ENCODE results near the gene NUDT9. TPM values are rescaled to one million over a fixed set of nuclear protein-coding genes. Genes with fewer than 3 reads are reported as not detected.

The NUDT9 gene
- polyA plus RNA-seq, 1 of the 3 experiments (the other 2 are of a cell fraction), result 21.8 TPM

- Histone ChIP-seq H3K4me3 (ENCODE audit: low read depth in 2 of 2, low read length in 1 of 2) (no peak overlapping the region), H3K36me3 (replicated peaks in 1 of 2; ENCODE audit: control insufficient read depth in 1 of 2, insufficient read depth in 2 of 2, low read length in 1 of 2) (no peaks in the 10 kb centered on the region), H3K9ac (no peak overlapping the region), H3F3A (replicated peaks; ENCODE audit: insufficient read depth) (no peaks in the 10 kb centered on the region), H3K27me3 (ENCODE audit: insufficient read depth) (no peaks in the 10 kb centered on the region), H3K79me2 (ENCODE audit: insufficient read depth) (no peaks in the 10 kb centered on the region), H3K4me1 (ENCODE audit: control insufficient read depth in 1 of 2, insufficient read depth in 2 of 2, low read depth in 1 of 2, low read length in 1 of 2) (no peaks in the 10 kb centered on the region), H3K4me2 (no peak overlapping the region), H3K9me2 (no peaks in the 10 kb centered on the region), H3K9me3 (no peaks in the 10 kb centered on the region), H2AFZ (ENCODE audit: low read depth) (peak overlapping the region; percentile 33; the same call in 1 of the 2 replicates), H4K20me1 (ENCODE audit: insufficient read depth) (no peaks in the 10 kb centered on the region), H3K27ac (ENCODE audit: low read depth in 2 of 2, low read length in 1 of 2) (no peak overlapping the region)
- TF ChIP-seq PBX3 (IDR thresholded peaks at IDR 0.05) (no peak), FOSL2 (IDR thresholded peaks at IDR 0.05; ENCODE audit: borderline replicate concordance, low read depth) (peak; percentile 12; the same call in 1 of the 2 replicates)
- ChIA-PET POLR2A (no interaction called here), CTCF (interaction anchor here (1.2 to 1.5 kb wide), 2 partner anchors 11 to 34 kb away, joined by 3 to 5 read pairs; partner anchors contain the start of gene NUDT9)
- 80% methylated on average over 2 of the region's 2 CpGs for WGBS (ENCODE audit: low lambda C conversion rate)
- DNase-seq, result no peak
Observed at GRCh38 chr4:87410679-87411078, 11.7 kb upstream of the NUDT9 start.

- no peak overlapping the region for H3K4me3 ChIP-seq (ENCODE audit: low read depth in 2 of 2, low read length in 1 of 2)
Observed at GRCh38 chr4:87414816-87415215, 7.6 kb upstream of the NUDT9 start.

More at GRCh38 chr4:87414816-87415215, 7.6 kb upstream of the NUDT9 start:
- no peaks in the 10 kb centered on the region for H3K27me3 ChIP-seq (ENCODE audit: insufficient read depth)
- H3F3A ChIP-seq (replicated peaks; ENCODE audit: insufficient read depth), result no peaks in the 10 kb centered on the region
- TF ChIP-seq POLR2AphosphoS5 (IDR thresholded peaks at IDR 0.05; ENCODE audit: low read depth, low read length) (no peak), FOSL2 (IDR thresholded peaks at IDR 0.05; ENCODE audit: borderline replicate concordance, low read depth) (no peak), MAX (IDR thresholded peaks at IDR 0.05; ENCODE audit: low read depth) (no peak), REST (IDR thresholded peaks at IDR 0.05; ENCODE audit: low read depth, low read length) (no peak)
- no peaks in the 10 kb centered on the region for H3K9me3 ChIP-seq
- H3K4me1 ChIP-seq (ENCODE audit: control insufficient read depth in 1 of 2, insufficient read depth in 2 of 2, low read depth in 1 of 2, low read length in 1 of 2), result no peaks in the 10 kb centered on the region
- POLR2A ChIA-PET, result no interaction called here
- H3K9me2 ChIP-seq, result no peaks in the 10 kb centered on the region
- H4K20me1 ChIP-seq (ENCODE audit: insufficient read depth), result no peaks in the 10 kb centered on the region
- H3K4me2 ChIP-seq, result no peak overlapping the region
- H3K79me2 ChIP-seq (ENCODE audit: insufficient read depth), result no peaks in the 10 kb centered on the region
- H3K36me3 ChIP-seq (replicated peaks in 1 of 2; ENCODE audit: control insufficient read depth in 1 of 2, insufficient read depth in 2 of 2, low read length in 1 of 2), result no peaks in the 10 kb centered on the region
- H3K27ac ChIP-seq (ENCODE audit: low read depth in 2 of 2, low read length in 1 of 2), result no peak overlapping the region
- no peak overlapping the region for H2AFZ ChIP-seq (ENCODE audit: low read depth)
- no peak overlapping the region for H3K9ac ChIP-seq
- CTCF ChIA-PET, result no interaction called here
- DNase-seq, result no peak

Measured in SK-N-SH (cell line).